Medulla oblongata (tissue), 1 donor: ENCODE measurements around the gene AP5S1.
"Not testable (repeated sequence)": the region's sequence is repeated elsewhere in the genome, so short reads cannot be mapped to it uniquely, and the experiment has no call there.

Experiments used
- DNase-seq: peaks from one replicate; pipeline ENCODE4 v3.0.0-alpha.2; 2015; ENCODE audit errors: extremely low spot score

AP5S1 gene

GRCh38 chr20:3820048-3820900, at the start of gene AP5S1:
TSS of gene AP5S1 (plus strand) at chr20:3820547. CDS start at chr20:3822118, 1,571 bp downstream.
- peak; percentile 97 for DNase-seq

DNA sequence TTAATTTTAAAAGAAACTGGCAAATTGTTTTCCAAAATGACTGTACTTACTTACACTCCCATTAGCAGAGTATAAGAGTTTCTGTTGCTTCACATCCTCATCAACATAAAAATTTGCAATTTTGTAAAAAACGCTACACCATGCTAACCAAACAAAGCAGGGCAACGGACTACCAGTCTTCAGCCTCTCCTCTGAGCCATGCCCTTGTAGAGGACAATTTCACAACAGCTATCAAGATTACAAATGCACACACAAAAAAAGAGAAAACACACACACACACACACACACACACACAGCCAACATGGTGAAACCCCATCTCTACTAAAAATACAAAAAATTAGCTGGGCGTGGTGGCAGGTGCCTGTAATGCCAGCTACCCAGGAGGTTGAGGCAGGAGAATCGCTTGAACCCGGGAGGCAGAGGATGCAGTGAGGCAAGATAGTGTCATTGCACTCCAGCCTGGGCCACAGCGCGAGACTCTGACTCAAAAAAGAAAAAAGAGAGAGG, 48.7 kb upstream of the AP5S1 start:
- DNase-seq: no peak

DNA sequence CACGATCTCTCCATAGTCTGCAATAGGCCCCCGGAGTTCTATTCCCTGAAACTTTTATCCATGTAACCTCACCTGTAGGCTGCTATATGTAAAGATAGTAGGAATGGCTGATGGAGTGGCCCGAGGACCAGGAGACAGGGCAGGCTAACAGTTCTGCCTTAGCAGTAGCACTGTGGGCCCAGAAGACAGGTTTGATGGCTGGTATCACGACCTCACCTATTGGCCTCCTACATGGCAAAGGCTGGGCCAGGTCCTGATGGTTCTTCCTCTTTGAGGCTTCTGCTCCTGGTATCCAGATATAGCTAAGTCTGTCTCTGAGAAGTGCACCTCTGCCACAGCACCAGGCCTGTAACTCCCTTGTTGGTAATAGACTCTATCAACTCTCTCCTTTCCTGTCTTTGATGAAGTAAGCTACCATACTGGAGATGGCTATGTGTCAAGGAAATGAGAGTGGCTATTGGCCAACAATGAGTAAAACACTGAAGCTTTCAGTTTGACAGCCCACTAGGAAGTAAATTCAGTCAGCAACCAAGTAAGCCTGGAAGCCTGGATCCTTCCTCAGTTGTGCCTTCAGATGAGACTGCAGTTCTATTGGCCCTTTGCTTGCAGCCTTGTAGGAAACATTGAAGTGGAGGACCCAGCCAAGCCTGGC, 44.8 kb upstream of the AP5S1 start:
- DNase-seq: no peak

DNA sequence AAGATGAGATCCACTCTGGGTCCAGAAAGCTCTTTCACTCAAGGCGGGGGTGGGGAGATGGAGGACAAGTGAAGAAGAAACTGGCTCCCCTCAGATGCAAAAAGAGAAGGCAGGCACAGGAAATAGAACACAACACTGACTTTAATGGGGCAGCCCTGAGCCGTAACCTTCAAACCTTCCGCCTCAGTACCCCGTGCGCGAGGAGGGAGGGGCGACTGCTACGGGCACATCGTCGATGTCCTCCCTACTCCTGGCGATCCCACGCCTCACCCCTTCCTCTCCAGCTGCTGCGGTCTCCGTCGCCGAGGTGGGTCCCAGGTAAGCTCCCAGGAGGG, 43.0 kb upstream of the AP5S1 start:
- DNase-seq: no peak

DNA sequence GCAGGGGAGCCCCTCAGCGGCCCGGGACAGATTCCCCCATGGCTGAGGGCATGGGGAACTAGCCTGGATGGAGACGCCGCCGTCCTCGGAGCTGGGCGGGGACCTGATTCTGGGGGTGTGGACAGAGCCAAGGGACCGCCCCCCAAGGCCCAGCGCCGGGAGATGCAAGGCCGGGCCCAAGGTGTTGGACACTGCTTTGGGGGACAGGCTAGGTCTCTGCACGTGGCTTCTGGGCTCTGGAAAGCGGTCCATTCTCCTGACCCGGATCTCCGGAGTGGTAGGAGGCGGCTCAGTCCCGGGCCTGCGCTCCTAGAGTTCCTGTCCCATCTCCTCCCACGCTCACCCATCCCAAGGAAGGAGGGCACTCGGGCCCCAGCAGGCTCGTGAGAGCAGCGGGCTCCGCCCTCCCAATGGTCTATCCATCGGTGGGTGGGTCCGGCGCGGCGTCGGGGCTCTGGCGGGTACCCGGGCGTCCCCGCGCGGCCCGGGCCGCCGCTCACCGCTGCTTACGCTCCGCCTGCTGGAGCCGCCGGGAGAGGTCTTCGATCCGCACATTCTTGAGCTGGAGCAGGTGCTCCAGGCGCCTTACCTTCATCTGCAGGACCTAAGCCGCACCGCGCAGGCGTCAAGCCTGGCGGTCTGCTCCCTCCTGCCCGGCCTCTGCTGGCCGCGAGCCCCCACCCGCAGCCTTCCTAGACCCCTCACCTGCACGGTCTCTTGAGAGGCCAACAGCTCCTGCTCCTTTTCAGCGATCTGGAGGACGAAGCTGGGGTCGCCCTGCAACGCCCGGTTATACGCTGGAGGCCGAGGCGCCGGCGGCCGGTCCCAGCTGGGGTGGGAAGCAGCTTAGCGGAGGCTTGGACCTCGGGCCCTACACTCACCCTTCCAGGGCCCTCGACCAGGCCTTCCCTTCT, 42.4 kb upstream of the AP5S1 start:
- no peak for DNase-seq

- no peak for DNase-seq
Observed at GRCh38 chr20:3778976-3779375, 41.4 kb upstream of the AP5S1 start.

DNA sequence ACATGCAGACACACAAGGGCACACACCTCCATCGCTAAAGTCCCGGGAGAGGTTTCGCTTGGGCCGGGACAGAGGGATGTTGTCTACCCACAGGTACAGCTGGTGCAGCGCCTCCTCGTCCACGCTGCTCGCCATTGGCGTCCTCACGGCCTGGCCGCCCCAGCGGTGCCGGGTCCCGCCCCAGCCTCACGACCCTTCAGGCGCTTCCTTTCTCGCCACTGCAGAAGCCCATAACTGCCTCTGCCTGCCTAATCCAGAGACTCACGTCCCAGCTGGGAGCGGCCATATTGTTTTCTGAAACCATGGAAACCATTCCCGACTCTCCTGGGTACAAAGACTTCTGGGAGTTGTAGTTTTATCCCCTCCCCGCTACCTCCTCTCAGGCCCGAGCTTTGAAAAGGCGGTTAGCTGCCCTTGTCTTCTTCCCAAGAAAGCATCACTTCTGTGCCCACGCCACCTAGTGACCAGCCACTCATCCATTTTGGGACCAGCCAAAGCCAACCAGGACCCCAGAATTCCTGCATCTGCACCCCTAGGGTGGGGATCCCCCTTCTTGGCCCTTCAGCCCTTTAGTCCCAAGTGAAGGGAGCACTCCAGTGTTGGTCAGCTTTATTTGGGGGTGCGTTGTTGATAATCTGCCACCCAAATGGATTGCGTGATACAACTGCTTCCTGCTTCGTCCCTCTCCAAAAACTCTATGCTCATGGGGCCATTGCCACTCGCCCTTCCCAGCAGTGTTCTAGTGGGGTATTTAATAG, 39.0 kb upstream of the AP5S1 start, which contains the start of gene SPEF1:
TSS of gene SPEF1 (minus strand) at position 296 of the 758 bp plus-strand sequence. CDS start at position 135, 161 bp downstream.
- DNase-seq: peak; percentile 96

DNA sequence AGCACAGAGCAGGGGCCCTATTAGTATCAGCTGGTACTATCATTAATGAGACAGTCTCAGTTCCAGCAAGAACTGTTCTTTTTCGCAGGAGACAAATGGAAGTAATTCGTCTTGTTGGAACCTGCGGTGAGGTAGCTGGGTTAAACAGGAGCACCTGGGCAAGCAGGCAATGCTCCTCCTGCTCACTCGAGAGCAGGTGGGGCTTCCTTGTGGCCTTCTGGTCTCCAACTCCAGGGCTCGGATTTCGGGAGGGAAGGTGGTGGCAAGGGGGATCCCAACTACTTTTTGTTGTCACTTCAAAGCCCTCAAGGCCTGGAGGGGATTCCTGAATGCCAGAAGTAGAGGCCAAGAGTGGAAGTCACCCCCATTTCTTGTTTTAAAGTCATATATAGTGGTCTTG, 37.8 kb upstream of the AP5S1 start:
- DNase-seq: no peak

DNA sequence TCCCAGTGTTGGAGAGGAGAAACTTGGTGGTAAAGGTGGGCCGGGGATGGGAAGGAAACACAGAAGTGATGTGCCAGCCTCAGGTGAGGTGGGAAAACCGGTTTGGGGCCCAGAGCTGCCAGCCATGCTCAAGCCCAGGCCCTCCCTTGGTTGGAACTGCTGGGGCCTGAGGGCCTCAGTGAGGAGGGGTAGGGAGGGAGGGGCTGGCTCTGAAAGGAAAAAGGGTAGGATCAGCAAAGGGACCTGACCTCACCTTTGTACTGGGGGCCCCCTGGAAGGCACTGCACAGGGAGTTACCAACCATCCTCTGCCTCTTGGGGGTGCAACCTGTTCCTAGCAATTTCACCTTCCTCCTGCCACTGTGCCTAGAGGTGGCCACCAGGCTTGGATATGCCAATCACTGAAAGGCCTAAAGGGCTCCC, 37.3 kb upstream of the AP5S1 start:
- DNase-seq: no peak

- DNase-seq: peak; percentile 70
Observed at GRCh38 chr20:3783511-3784195, 36.7 kb upstream of the AP5S1 start.

DNA sequence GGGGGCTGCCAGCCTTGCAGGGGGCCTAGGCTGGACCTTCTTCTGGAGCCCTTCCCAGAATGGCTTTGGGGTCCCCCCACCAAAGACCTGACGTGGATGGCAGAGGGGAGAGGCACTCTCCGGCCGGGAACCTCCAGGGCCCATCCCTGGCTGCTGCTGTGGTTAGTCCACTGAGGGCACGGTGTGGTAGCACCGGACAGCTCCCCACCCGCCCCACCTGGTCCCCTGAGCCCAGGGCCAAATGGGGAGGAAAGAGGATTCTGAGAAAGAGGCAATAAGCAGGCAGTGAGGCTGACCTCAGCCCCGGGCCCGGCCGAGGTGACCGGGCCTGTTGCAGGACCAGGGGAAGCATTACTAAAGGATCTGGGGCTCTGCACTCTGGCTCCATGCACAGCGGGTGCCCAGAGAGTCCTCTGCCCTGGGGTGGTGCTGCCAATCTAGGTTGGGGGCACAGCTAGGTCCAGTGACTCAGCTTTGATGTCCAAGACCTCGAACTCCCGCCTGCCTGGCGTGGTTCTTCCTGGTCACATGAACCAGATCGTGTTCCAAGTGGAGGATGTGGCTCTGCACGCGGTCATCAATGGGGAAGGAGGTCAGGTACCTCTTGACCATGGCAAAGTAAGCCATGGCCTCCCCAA, 36.0 kb upstream of the AP5S1 start:
- DNase-seq: no peak

DNA sequence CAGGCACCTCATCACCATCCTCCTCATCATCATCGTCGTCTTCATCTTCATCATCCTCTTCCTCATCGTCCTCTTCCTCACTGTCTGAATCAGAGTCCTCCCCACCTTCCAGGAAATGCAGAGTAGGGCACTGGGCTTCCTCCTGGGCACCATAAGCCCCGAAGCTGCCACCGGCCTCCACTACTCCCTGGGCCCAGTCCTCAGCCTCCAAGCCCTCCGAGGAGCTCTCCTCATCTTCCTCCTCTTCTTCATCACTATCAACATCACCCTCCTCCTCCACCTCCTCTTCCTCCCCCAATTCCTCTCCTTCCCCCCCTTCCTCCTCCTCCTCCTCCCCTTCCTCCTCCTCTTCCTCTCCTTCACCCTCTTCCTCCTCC, 35.5 kb upstream of the AP5S1 start:
- no peak for DNase-seq

DNA sequence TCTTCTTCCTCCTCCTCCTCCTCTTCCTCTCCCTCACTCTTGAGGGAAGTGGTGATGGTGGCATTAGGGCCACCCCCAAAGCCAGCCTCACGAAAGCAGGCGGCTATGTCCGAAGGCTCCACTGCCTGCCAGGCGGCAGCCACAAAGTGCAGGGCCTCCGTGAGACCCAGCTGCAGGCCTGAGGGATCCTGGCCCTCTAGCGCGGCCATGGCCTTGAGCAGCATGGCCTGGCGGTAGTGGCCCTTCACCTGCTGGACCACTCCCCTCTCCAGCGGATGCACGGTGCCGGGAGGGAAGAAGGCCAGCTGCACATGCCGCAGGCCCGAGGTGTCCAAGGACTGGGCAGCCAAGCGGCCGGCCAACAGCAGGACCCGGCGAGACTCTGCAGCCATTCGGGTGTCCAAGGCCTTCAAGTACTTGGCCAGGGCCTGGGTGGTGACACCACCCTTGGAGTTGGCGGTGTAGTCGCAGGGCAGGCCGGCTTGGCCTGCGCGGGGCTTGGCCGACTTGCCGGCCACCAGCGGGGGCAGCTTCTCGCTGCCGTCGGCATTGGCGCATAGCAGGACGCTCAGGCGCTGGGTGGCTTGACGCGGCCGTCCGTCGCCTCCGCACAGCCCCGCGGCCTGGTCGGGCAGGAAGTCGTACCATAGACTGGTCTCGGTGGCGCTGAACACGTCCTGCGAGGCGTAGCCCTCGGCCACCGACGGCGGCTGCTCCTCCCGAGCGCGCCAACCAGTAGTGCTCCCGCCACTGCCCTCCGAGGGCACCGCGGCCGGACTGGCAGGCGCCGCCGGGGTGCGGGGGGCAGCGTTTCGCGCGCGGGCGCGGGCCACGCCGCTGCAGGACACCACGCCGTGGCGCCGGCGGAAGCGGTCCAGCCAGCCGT, 34.9 kb upstream of the AP5S1 start:
- DNase-seq: no peak

DNA sequence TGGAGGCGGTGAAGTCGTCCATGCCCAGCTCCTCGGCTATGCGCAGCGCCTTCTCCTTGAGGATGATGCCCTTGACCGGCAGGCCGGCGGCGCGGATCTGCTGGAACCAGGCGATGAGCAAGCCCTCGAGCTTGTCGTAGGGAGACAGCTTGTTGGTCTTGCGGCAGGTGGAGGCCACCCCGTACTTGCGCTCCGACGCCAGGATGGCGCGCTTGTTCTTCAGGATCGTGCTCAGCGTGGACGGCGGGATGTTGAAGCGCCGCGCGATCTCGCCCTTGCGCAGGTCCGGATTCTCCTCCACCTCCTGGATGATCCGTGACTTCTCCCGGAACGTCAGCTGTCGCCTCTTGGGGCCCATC, 34.2 kb upstream of the AP5S1 start:
- no peak for DNase-seq

GRCh38 chr20:3786665-3787323, 33.6 kb upstream of the AP5S1 start, which contains the start of gene CENPB:
TSS of gene CENPB (minus strand) at chr20:3786740. CDS start at chr20:3786483, 257 bp downstream.
- DNase-seq: peak; percentile 89

DNA sequence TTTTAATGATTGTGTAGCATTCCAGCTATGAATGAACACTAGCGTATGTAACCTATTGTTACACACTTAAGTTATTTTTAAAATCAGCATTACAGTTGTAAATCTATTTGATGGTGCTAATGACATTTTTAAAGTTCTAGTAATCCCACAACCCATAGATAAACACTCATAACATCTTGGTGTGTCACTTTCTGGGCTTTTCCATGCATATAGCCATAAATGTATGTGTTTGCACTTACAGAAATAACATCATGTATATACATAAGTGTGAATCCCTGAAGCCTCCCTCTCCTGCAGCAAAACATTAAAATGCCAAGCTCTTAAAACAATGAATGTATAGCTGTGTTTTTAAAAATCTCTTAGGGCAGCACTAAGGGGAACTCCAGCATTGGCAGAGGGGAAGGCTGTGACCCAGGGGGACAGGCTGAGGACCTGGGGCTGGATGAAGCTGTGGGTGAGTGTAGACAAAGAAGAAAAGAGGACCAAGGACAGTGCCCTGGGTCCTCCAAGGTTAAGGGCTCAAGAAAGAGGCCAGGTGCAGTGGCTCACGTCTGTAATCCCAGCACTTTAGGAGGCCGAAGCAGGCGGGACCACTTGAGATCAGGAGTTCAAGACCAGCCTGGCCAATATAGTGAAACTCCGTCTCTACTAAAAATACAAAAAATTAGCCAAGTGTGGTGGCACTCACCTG, 32.9 kb upstream of the AP5S1 start:
- no peak for DNase-seq

DNA sequence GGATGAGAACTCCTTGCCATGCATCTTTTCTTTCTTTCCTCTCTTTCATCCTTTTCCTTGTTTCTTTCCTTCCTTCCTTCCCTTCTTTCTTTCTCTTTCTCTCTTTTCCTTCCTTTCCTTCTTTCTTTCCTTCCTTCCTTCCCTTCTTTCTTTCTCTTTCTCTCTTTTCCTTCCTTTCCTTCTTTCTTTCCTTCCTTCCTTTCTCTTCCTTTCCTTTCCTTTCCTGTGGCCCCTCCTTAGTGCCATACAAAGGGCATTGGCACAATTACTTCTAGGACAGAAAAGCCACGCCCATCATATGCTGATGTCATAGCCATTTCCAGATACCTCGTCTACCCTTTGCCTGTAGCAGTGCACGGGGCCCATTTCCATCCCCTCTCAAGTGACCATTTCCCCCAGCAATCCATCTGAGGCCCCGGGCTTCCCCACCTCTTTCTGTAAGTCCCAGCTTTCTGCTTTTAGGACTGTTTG, 31.6 kb upstream of the AP5S1 start:
- DNase-seq: no peak

DNA sequence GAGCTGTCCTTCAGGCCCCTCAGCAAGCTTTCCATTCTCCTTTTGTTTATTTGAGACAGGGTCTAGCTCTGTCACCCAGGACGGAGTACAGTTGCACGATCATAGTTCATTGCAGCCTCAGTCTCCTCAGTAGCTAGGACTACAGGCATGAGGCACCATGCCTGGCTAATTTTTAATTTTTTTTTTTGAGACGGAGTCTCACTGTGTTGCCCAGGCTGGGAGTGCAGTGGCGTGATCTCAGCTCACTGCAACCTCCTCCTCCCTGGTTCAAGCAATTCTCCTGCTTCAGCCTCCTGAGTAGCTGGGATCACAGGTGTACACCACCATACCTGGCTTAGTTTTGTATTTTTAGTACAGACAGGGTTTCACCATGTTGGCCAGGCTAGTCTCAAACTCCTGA, 31.1 kb upstream of the AP5S1 start:
- DNase-seq: not testable (repeated sequence)
